Measurements from ENCODE around the gene CLSTN1. TPM values are rescaled to one million over a fixed set of nuclear protein-coding genes. Genes with fewer than 3 reads are reported as not detected.

Gene CLSTN1
- total and polyA plus RNA-seq, 2 experiments from 2014 or later, result 56.8 to 67.8 TPM

DNA sequence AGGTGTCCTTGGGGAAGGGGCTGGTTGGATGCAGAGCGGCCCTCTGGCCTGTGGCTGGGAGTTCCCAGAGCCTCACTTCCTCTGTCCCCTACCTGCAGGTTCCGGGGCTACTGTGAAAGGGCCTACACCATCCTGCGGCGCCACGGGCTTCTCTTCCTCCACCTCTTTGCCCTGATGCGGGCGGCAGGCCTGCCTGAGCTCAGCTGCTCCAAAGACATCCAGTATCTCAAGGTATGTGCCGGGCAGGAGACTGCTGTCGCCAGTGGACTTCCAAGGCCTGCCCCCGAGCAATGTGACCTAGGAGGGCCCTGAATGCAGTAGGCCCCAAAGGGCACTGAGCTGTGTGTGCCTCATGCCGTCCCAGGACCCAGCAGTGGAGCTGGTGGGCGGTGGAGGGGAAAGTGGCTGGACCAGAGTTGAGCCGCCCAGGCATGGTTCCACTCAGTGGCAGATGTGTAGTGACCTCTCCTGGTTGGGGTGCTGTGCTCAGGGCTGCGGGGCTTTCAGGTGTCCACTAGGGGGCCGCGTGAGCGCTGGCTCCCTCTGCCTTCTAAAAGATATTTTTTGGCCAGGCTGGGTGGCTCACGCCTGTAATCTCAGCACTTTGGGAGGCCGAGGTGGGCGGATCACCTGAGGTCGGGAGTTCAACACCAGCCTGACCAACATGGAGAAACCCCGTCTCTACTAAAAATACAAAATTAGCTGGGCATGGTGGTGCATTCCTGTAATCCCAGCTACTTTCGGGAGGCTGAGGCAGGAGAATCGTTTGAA lies 98.9 kb downstream of the CLSTN1 start:
- peak; percentile 79 for DNase-seq
- no peak overlapping the region for H2AFZ ChIP-seq
- no peak overlapping the region for H3K4me3 ChIP-seq
- no peak overlapping the region for H3K9ac ChIP-seq
- no peaks in the 10 kb centered on the region for H3K4me1 ChIP-seq (ENCODE audit: insufficient read depth)
- no peaks in the 10 kb centered on the region for H4K20me1 ChIP-seq (ENCODE audit: insufficient read depth)
- no peak overlapping the region for H3K4me2 ChIP-seq (ENCODE audit: unreplicated experiment)
- no peaks in the 10 kb centered on the region for H3F3A ChIP-seq (ENCODE audit: insufficient read depth)
- H3K36me3 ChIP-seq (ENCODE audit: low read depth), result peaks cover 12% of the 10 kb centered on the region; the same call in 1 of the 2 replicates
- no peak for TF ChIP-seq EZH2phosphoT487 (IDR thresholded peaks at IDR 0.05; ENCODE audit: insufficient read depth, low read depth)
- no peak for TF ChIP-seq EZH2 (IDR thresholded peaks at IDR 0.05; ENCODE audit: insufficient read depth, poor library complexity, severe bottlenecking)
- in situ Hi-C loops (cut with MboI), result no loop called here
- no peaks in the 10 kb centered on the region for H3K79me2 ChIP-seq (ENCODE audit: insufficient read depth)
- 70 to 72% methylated on average over 24 of the region's 24 CpGs for WGBS, 2 experiments (ENCODE audit: low coverage in 1 of 2, low lambda C conversion rate in 2 of 2, missing lambda C conversion rate in 2 of 2)
- no peaks in the 10 kb centered on the region for H3K27me3 ChIP-seq (replicated peaks; ENCODE audit: insufficient read depth)
- no peaks in the 10 kb centered on the region for H3K9me2 ChIP-seq (ENCODE audit: insufficient read depth)
- no peak overlapping the region for H3K27ac ChIP-seq
- H3K9me3 ChIP-seq (ENCODE audit: low read depth), result no peaks in the 10 kb centered on the region

DNA sequence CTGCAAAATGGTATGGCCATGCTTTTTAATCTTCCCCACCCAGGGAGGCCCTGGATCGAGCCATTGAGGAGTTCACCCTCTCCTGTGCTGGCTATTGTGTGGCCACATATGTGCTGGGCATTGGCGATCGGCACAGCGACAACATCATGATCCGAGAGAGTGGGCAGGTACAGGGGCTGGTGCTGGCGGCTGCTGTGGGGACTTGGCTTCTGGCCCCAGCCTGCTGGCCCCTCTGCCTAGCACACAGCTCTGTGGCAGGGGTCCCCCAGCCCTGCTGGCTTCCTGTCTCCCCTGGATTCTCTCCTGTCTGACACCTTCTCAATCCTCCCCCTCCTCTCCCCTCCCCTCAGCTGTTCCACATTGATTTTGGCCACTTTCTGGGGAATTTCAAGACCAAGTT lies 99.8 kb downstream of the CLSTN1 start:
- no peaks in the 10 kb centered on the region for H3K9me3 ChIP-seq (ENCODE audit: low read depth)
- no peaks in the 10 kb centered on the region for H3K79me2 ChIP-seq (ENCODE audit: insufficient read depth)
- no peak overlapping the region for H3K4me2 ChIP-seq (ENCODE audit: unreplicated experiment)
- H3K27ac ChIP-seq, result no peak overlapping the region
- H4K20me1 ChIP-seq (ENCODE audit: insufficient read depth), result no peaks in the 10 kb centered on the region
- WGBS, 2 experiments (ENCODE audit: low coverage in 1 of 2, low lambda C conversion rate in 2 of 2, missing lambda C conversion rate in 2 of 2), result 96% methylated on average over 6 of the region's 6 CpGs
- no peak overlapping the region for H2AFZ ChIP-seq
- H3K36me3 ChIP-seq (ENCODE audit: low read depth), result peaks cover 12% of the 10 kb centered on the region; the same call in 1 of the 2 replicates
- in situ Hi-C loops (cut with MboI), result no loop called here
- no peak for DNase-seq
- TF ChIP-seq EZH2phosphoT487 (IDR thresholded peaks at IDR 0.05; ENCODE audit: insufficient read depth, low read depth) (no peak), EZH2 (IDR thresholded peaks at IDR 0.05; ENCODE audit: insufficient read depth, poor library complexity, severe bottlenecking) (no peak)
- no peak overlapping the region for H3K4me3 ChIP-seq
- H3F3A ChIP-seq (ENCODE audit: insufficient read depth), result no peaks in the 10 kb centered on the region
- no peaks in the 10 kb centered on the region for H3K9me2 ChIP-seq (ENCODE audit: insufficient read depth)
- no peaks in the 10 kb centered on the region for H3K27me3 ChIP-seq (replicated peaks; ENCODE audit: insufficient read depth)
- peaks cover 6% of the 10 kb centered on the region for H3K4me1 ChIP-seq (ENCODE audit: insufficient read depth)
- no peak overlapping the region for H3K9ac ChIP-seq

GRCh38 chr1:9723068-9723805 lies 100.5 kb downstream of the CLSTN1 start:
- no peak for DNase-seq
- Histone ChIP-seq H3K4me3 (no peak overlapping the region), H3K9ac (no peak overlapping the region), H4K20me1 (ENCODE audit: insufficient read depth) (no peaks in the 10 kb centered on the region), H3F3A (ENCODE audit: insufficient read depth) (no peaks in the 10 kb centered on the region), H3K9me3 (ENCODE audit: low read depth) (no peaks in the 10 kb centered on the region), H3K4me2 (ENCODE audit: unreplicated experiment) (no peak overlapping the region), H3K36me3 (ENCODE audit: low read depth) (peaks cover 12% of the 10 kb centered on the region; the same call in 1 of the 2 replicates), H3K79me2 (ENCODE audit: insufficient read depth) (no peaks in the 10 kb centered on the region), H3K4me1 (ENCODE audit: insufficient read depth) (peaks cover 9% of the 10 kb centered on the region), H3K27ac (no peak overlapping the region), H3K9me2 (ENCODE audit: insufficient read depth) (no peaks in the 10 kb centered on the region), H2AFZ (no peak overlapping the region), H3K27me3 (replicated peaks; ENCODE audit: insufficient read depth) (no peaks in the 10 kb centered on the region)
- WGBS, 2 experiments (ENCODE audit: low coverage in 1 of 2, low lambda C conversion rate in 2 of 2, missing lambda C conversion rate in 2 of 2), result 92 to 96% methylated on average over 12 to 14 of the region's 14 CpGs
- in situ Hi-C loops (cut with MboI), result no loop called here
- TF ChIP-seq EZH2 (IDR thresholded peaks at IDR 0.05; ENCODE audit: insufficient read depth, poor library complexity, severe bottlenecking) (no peak), EZH2phosphoT487 (IDR thresholded peaks at IDR 0.05; ENCODE audit: insufficient read depth, low read depth) (no peak)

DNA sequence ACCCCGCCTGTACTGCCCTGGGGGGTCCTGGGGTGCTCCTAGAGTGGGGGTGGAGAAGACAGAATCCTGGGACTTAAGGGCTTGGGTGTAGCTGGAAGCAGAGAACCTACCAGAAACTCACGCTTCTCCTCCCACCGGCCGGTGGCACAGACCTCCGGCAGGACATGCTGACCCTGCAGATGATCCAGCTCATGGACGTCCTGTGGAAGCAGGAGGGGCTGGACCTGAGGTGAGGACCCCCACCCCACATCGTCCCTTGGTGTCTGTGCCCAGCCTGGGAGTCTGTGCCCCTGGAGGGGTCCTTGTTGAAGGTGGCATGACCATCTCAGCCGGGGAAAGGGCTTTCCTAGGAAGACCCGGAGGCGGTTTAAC lies 101.4 kb downstream of the CLSTN1 start:
- H4K20me1 ChIP-seq (ENCODE audit: insufficient read depth), result no peaks in the 10 kb centered on the region
- H3K27me3 ChIP-seq (replicated peaks; ENCODE audit: insufficient read depth), result no peaks in the 10 kb centered on the region
- no peak overlapping the region for H3K4me2 ChIP-seq (ENCODE audit: unreplicated experiment)
- in situ Hi-C loops (cut with MboI), result no loop called here
- no peak overlapping the region for H3K4me3 ChIP-seq
- WGBS, 2 experiments (ENCODE audit: low coverage in 1 of 2, low lambda C conversion rate in 2 of 2, missing lambda C conversion rate in 2 of 2), result 84 to 87% methylated on average over 9 to 10 of the region's 10 CpGs
- H3K9me3 ChIP-seq (ENCODE audit: low read depth), result no peaks in the 10 kb centered on the region
- H3K4me1 ChIP-seq (ENCODE audit: insufficient read depth), result peaks cover 9% of the 10 kb centered on the region
- DNase-seq, result no peak
- H3F3A ChIP-seq (ENCODE audit: insufficient read depth), result no peaks in the 10 kb centered on the region
- no peaks in the 10 kb centered on the region for H3K79me2 ChIP-seq (ENCODE audit: insufficient read depth)
- H3K9me2 ChIP-seq (ENCODE audit: insufficient read depth), result no peaks in the 10 kb centered on the region
- no peak overlapping the region for H3K27ac ChIP-seq
- H2AFZ ChIP-seq, result no peak overlapping the region
- H3K9ac ChIP-seq, result no peak overlapping the region
- TF ChIP-seq EZH2 (IDR thresholded peaks at IDR 0.05; ENCODE audit: insufficient read depth, poor library complexity, severe bottlenecking) (no peak), EZH2phosphoT487 (IDR thresholded peaks at IDR 0.05; ENCODE audit: insufficient read depth, low read depth) (no peak)
- peaks cover 12% of the 10 kb centered on the region; the same call in 1 of the 2 replicates for H3K36me3 ChIP-seq (ENCODE audit: low read depth)
